Spleen (tissue), 7 donors: ENCODE results near the gene ENOX1.

Experiments used
- POLR2A ChIP-seq, 3 donors: fragments of 450-650 bp; IDR thresholded peaks; one replicate each; pipeline ENCODE4 v1.5.1; 2017; ENCODE audit warnings: antibody characterized with exemption in 3 of 3, mild to moderate bottlenecking in 1 of 3
- TF ChIP-seq, protein P1 (sequence below), 11 experiments: fragments of 200-600 bp in 7 of 11; fragments of 450-650 bp in 4 of 11; sonication (generic) in 4 of 11; IDR thresholded peaks in 8 of 11; conservative IDR thresholded peaks in 3 of 11; 1 replicate in 7 of 11; 2 replicates in 4 of 11; pipeline versions ENCODE4 v1.4.0 to v1.8.0; 2016 to 2021; ENCODE audit warnings: antibody characterized with exemption in 11 of 11, inconsistent platforms in 4 of 11, mild to moderate bottlenecking in 1 of 11
- donor health status: DM: no; HTN: no; CAD: no; lungs with moderate emphysema.
- donor health status: DM: no; HTN: no; CAD: no.
- donor health status: DM: no; HTN: no; CAD: no.

DNA sequence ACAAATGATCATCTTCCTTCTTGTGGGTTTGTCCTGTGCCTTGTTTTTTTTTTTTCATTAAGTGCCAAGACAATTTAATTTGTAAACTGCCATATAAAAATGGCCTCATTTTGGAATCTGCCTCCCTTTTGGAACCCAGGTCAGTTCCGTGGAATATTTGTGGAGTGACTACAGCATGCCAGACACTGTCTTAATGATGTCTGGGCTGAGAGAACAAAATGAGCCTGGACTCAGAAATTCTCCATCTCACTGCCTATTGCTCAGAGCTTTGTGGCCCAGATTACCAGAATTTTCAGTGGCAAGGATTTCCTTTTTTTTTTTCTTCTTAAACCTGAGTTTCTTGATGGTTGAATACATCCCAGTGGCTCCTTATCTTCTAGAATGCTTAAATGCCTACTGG, 340.6 kb downstream of the ENOX1 start:
- no peak for TF ChIP-seq POLR2A (IDR thresholded peaks at IDR 0.05)
- TF ChIP-seq, protein P1, sequence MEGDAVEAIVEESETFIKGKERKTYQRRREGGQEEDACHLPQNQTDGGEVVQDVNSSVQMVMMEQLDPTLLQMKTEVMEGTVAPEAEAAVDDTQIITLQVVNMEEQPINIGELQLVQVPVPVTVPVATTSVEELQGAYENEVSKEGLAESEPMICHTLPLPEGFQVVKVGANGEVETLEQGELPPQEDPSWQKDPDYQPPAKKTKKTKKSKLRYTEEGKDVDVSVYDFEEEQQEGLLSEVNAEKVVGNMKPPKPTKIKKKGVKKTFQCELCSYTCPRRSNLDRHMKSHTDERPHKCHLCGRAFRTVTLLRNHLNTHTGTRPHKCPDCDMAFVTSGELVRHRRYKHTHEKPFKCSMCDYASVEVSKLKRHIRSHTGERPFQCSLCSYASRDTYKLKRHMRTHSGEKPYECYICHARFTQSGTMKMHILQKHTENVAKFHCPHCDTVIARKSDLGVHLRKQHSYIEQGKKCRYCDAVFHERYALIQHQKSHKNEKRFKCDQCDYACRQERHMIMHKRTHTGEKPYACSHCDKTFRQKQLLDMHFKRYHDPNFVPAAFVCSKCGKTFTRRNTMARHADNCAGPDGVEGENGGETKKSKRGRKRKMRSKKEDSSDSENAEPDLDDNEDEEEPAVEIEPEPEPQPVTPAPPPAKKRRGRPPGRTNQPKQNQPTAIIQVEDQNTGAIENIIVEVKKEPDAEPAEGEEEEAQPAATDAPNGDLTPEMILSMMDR (IDR thresholded peaks at IDR 0.05 in 8 of 11, conservative IDR thresholded peaks at IDR 0.05 in 3 of 11), result no peak
